TTC549 (cell line): ENCODE data around the gene NUP37.
"Not testable (repeated sequence)": the region's sequence is repeated elsewhere in the genome, so short reads cannot be mapped to it uniquely, and the experiment has no call there.

Source experiments
- FAIRE-seq: peaks from 2 replicates; lab custom pipeline; 2012; peaks lifted over from hg19 to GRCh38; lab: Jason Lieb, UNC

The NUP37 gene, protein sequence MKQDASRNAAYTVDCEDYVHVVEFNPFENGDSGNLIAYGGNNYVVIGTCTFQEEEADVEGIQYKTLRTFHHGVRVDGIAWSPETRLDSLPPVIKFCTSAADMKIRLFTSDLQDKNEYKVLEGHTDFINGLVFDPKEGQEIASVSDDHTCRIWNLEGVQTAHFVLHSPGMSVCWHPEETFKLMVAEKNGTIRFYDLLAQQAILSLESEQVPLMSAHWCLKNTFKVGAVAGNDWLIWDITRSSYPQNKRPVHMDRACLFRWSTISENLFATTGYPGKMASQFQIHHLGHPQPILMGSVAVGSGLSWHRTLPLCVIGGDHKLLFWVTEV

DNA sequence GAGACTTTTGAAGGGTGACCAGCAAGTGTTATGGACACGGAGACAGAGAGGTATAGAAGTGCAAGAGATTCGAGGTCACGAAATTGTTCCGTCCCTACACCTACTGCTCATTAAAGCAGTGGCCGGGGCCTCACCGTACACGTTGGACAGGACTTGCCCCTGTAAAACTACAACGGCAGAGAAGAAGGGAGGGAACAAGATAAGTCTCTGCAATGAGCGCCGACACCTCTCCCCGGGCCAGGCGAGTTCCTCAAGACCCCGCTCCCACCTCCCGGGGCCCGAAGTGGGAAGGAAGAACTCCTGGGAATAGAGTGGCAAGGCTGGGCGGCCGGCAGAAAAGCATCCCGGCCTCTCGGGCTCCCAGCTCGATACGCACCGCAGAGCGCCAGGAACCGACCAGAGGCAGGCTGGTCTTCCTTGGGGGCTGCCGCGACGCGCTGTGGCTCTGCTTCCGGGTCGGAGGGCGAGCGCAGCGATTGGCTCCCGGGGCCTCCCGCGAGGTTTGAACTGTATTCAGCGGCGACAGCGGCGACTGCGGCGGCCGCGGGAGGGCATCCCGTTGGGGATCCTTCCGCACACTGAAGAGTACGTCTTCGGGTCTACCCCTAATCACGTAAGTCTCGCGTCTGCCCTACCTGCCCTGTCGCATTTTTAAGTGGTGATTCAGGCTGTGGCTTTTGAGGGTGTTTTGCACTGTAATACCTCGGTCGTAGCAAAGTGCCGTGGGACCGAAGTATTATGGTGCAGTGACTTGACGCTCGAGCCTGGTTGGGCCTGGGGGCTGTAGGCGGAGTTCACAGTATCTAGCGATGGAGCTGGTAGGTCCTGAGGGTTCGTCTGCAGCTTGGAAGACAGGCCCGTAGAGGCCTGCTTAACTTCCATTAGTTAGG is at the start of gene NUP37, which contains the start of gene PARPBP:
TSS of gene NUP37 (minus strand) at position 441 of the 890 bp plus-strand sequence. CDS start 1,596 bp downstream, outside the sequence.
TSS of gene PARPBP (plus strand) at position 510 of the 890 bp plus-strand sequence. CDS start 3,706 bp downstream, outside the sequence.
- FAIRE-seq = no peak

DNA sequence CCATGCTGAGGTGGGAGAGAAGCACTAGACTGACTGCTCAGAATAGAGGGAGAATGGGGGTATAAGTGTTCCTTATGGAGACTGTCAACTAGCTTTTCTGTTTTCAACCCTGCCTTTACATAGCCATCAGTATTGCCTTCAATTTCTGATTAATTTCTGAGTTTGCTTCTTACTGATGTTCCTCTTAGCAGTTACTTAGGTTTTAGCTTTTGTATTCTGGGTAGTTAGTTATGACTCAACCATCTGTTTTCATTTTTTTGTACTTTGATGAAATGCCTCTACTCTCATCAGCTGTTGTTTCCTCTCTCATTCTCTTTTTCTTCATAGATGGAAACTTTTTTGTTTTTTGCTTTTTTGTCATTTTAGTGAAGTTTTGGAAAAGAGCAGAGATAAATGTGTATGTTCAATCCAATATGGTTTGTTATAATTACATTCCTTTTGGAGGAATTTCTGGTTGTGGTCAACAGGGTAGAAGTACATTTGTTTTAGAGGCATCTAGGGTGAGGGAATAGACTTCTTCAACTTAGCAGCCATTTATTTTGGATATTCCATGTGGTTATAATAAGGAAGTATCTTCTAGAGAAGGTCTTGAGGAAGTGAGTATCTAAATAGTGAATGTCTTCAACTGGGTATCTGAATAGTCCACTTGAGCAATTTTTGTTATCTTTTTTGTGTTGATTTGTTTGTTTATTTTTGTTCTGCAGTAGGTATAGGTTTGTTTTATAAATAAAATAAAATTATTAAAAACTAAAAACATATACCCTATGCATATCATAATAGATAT is 48.1 kb upstream of the NUP37 start:
- FAIRE-seq = no peak

- no peak for FAIRE-seq
These were observed 43.5 kb upstream of the NUP37 start for GRCh38 chr12:102163383-102163782.

- not testable (repeated sequence) for FAIRE-seq
These were observed 35.3 kb upstream of the NUP37 start for GRCh38 chr12:102155206-102155605.

DNA sequence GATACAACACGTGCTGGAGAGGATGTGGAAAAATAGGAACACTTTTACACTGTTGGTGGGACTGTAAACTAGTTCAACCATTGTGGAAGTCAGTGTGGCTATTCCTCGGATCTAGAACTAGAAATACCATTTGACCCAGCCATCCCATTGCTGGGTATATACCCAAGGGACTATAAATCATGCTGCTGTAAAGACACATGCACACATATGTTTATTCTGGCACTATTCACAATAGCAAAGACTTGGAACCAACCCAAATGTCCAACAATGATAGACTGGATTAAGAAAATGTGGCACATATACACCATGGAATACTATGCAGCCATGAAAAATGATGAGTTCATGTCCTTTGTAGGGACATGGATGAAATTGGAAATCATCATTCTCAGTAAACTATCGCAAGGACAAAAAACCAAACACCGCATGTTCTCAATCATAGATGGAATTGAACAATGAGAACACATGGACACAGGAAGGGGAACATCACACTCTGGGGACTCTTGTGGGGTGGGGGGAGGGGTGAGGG is 27.2 kb upstream of the NUP37 start:
- not testable (repeated sequence) for FAIRE-seq

- FAIRE-seq = no peak
These were observed 24.3 kb upstream of the NUP37 start for GRCh38 chr12:102144221-102144620.

GRCh38 chr12:102142866-102143373 is 23.0 kb upstream of the NUP37 start:
- not testable (repeated sequence) for FAIRE-seq

GRCh38 chr12:102137619-102138018 is 17.7 kb upstream of the NUP37 start:
- FAIRE-seq = not testable (repeated sequence)

GRCh38 chr12:102131442-102131841 is 11.5 kb upstream of the NUP37 start:
- FAIRE-seq = not testable (repeated sequence)

- FAIRE-seq = not testable (repeated sequence)
These were observed 10.8 kb upstream of the NUP37 start for GRCh38 chr12:102130720-102131119.

DNA sequence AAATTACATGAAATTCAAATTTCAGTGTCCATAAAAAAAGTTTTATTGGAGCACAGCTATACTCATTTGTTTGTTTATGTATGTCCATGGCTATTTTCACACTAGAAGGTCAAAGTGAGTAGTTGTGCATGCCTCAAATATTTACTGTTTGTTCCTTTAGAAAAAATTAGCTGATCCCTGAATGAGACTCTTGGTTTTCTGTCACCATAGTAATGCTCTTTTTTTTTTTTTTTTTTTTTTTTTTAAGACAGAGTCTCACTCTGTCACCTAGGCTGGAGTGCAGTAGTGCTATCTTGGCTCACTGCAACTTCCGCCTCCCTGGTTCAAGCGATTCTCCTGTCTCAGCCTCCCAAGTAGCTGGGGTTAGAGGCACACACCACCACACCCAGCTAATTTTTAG is 1.4 kb upstream of the NUP37 start:
- not testable (repeated sequence) for FAIRE-seq

- no peak for FAIRE-seq
These were observed 972 bp upstream of the NUP37 start for GRCh38 chr12:102120886-102121285.

- no peak for FAIRE-seq
These were observed 605 bp upstream of the NUP37 start for GRCh38 chr12:102120564-102120873.

DNA sequence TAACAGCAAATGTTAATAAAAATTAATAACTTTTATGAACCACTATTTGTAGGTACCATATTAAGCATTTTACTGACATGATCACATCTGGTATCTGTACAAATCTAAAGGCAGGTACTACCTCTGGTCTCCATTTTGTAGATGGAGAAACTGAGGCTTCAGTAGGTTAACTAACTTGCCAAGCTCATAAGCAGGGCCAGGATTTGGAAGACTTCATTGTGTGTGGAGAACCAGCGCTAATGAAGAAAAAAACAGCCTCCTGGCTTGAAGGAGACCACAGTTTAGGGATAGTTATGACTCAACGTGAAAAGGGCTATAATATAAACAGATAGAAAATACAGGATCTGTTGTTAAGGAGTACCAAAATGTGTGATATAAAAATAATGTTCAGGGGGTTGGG is 1.0 kb downstream of the NUP37 start:
- FAIRE-seq = no peak

- FAIRE-seq = no peak
These were observed 3.5 kb downstream of the NUP37 start for GRCh38 chr12:102116392-102116791.

DNA sequence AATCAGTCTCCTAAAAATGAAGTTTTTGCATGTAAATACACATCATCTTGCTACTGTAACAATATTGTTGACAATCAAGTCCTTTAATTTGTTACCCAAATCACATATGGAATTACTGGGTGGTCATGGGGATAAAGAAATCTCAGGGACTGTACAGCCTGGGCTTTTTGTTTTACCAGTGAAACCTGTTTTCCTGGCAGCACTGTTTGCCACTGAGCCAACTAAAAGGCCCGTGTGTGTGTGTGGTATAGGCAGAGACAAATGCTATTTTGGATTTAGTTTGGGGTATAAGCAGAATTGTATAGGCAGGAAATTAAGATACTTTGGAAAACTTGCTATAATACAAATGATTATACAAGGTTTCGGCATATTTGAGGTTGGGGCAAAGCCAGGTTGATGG is 5.7 kb downstream of the NUP37 start:
- no peak for FAIRE-seq

GRCh38 chr12:102110782-102111181 is 9.1 kb downstream of the NUP37 start:
- no peak for FAIRE-seq

DNA sequence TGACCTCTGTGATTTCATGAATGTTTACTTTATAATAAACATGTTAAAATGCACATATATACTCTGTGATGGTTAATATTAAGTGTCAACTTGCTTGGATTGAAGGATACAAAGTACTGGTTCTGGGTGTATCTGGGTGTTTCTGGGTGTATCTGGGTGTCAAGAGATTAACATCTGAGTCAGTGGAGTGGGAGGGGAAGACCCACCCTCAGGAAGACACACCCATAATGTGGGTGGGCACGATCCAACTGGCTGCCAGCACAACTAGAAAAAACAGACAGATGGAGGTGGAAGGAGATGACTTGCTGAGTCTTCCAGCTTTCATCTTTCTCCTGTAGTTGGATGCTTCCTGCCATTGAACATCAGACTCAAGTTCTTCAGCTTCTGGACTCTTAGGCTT is 11.9 kb downstream of the NUP37 start:
- FAIRE-seq = no peak

DNA sequence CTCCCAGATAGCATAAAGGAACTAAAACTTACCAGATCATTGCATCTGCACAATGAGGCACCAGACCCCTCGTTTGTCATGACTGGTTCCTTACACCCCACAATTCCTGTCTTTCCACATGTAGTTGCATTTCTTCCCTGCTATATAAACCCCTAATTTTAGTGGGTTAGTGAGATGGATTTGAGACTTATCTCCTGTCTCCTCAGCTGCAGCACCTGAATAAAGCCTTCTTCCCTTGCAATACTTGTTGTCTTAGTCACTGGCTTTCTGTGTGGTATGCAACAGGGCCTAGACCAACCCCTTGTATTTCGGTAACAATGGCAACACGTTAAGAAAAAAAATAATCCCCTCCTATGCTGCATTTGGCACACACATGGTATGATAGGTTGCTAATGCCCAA is 13.0 kb downstream of the NUP37 start:
- FAIRE-seq = no peak

DNA sequence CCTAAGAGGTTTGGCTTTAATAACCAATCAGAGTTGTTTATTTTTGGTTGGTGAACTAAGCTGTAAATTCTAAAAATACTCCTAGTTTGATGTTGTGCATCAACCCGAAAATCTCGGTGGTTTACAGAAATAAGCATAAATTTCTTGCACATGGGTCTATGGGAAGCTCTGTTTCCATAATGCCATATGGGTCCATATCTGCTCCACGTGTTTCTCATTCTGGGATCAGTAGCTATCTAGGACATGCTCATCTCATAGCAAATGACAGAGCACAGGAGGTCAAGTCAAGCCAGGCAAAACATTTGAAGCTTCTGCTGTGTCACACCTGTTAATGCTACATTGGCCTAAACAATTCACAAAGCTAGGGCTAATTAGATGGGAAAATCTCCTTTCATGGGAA is 23.1 kb downstream of the NUP37 start:
- no peak for FAIRE-seq

- peak; percentile 68 for FAIRE-seq
These were observed 24.1 kb downstream of the NUP37 start for GRCh38 chr12:102095677-102096263.

- FAIRE-seq = no peak
These were observed 26.6 kb downstream of the NUP37 start for GRCh38 chr12:102093319-102093718.
